ENCODE results near the gene CLSTN2. TPM values are rescaled to one million over a fixed set of nuclear protein-coding genes. Genes with fewer than 3 reads are reported as not detected.

Gene CLSTN2
- total RNA-seq, 1 donor, result 7.3 TPM

- TF ChIP-seq CTCF (IDR thresholded peaks at IDR 0.05; ENCODE audit: insufficient read depth, low read depth, low read length), result no peak
- no peak overlapping the region for H3K4me3 ChIP-seq (ENCODE audit: low read depth, low read length)
- no peak for DNase-seq (ENCODE audit: low read depth)
These were observed 605.3 kb downstream of the CLSTN2 start for GRCh38 chr3:140540262-140540661.

- no peak for TF ChIP-seq CTCF (IDR thresholded peaks at IDR 0.05; ENCODE audit: insufficient read depth, low read depth, low read length)
- no peak overlapping the region for H3K4me3 ChIP-seq (ENCODE audit: low read depth, low read length)
- DNase-seq (ENCODE audit: low read depth), result no peak
These were observed 607.1 kb downstream of the CLSTN2 start for GRCh38 chr3:140541975-140542653.

GRCh38 chr3:140545197-140545596 lies 610.2 kb downstream of the CLSTN2 start:
- DNase-seq (ENCODE audit: low read depth), result no peak
- no peak overlapping the region for H3K4me3 ChIP-seq (ENCODE audit: low read depth, low read length)
- TF ChIP-seq CTCF (IDR thresholded peaks at IDR 0.05; ENCODE audit: insufficient read depth, low read depth, low read length), result no peak

- no peak for TF ChIP-seq CTCF (IDR thresholded peaks at IDR 0.05; ENCODE audit: insufficient read depth, low read depth, low read length)
- peak; percentile 31 for DNase-seq (ENCODE audit: low read depth)
- no peak overlapping the region for H3K4me3 ChIP-seq (ENCODE audit: low read depth, low read length)
These were observed 610.8 kb downstream of the CLSTN2 start for GRCh38 chr3:140545756-140546155.

GRCh38 chr3:140546649-140547048 lies 611.7 kb downstream of the CLSTN2 start:
- TF ChIP-seq CTCF (IDR thresholded peaks at IDR 0.05; ENCODE audit: insufficient read depth, low read depth, low read length), result no peak
- DNase-seq (ENCODE audit: low read depth), result no peak
- H3K4me3 ChIP-seq (ENCODE audit: low read depth, low read length), result no peak overlapping the region

- H3K4me3 ChIP-seq (ENCODE audit: low read depth, low read length), result no peak overlapping the region
- DNase-seq (ENCODE audit: low read depth), result no peak
- TF ChIP-seq CTCF (IDR thresholded peaks at IDR 0.05; ENCODE audit: insufficient read depth, low read depth, low read length), result peak; percentile 12
These were observed 617.4 kb downstream of the CLSTN2 start for GRCh38 chr3:140552403-140552802.

- no peak overlapping the region for H3K4me3 ChIP-seq (ENCODE audit: low read depth, low read length)
- peak; percentile 17 for DNase-seq (ENCODE audit: low read depth)
- peak; percentile 28 for TF ChIP-seq CTCF (IDR thresholded peaks at IDR 0.05; ENCODE audit: insufficient read depth, low read depth, low read length)
These were observed 617.9 kb downstream of the CLSTN2 start for GRCh38 chr3:140552898-140553297.

All from fibroblast of villous mesenchyme (primary cell).